Renal cortical epithelial cell (primary cell): ENCODE results near the gene P2RX3. TPM values are rescaled to one million over a fixed set of nuclear protein-coding genes. Genes with fewer than 3 reads are reported as not detected.
"Not testable (repeated sequence)": the region's sequence is repeated elsewhere in the genome, so short reads cannot be mapped to it uniquely, and the experiment has no call there.

Experiments used
- DNase-seq: peaks from one replicate; pipeline ENCODE4 v3.0.0-alpha.2; 2011; ENCODE audit warnings: low read depth
- total RNA-seq: library from RNA; depleted of rRNA; stranded (reverse); fragments of >200 nt; gene quantifications from 2 replicates; pipeline ENCODE4 v1.2.3, GENCODE V29; 2014

P2RX3 gene
- total RNA-seq, 1 donor from 2014 or later, result not detected

GRCh38 chr11:57348636-57349313 lies 10.6 kb downstream of the P2RX3 start:
- DNase-seq, result no peak

- DNase-seq, result peak; percentile 30
Observed at GRCh38 chr11:57349491-57350274, 11.5 kb downstream of the P2RX3 start.

GRCh38 chr11:57353036-57353435 lies 14.9 kb downstream of the P2RX3 start:
- no peak for DNase-seq

- DNase-seq, result no peak
Observed at GRCh38 chr11:57353446-57353845, 15.3 kb downstream of the P2RX3 start.

GRCh38 chr11:57353852-57354251 lies 15.7 kb downstream of the P2RX3 start:
- no peak for DNase-seq

- no peak for DNase-seq
Observed at GRCh38 chr11:57354699-57355098, 16.5 kb downstream of the P2RX3 start.

- DNase-seq, result no peak
Observed at GRCh38 chr11:57356268-57356667, 18.1 kb downstream of the P2RX3 start.

GRCh38 chr11:57357310-57357709 lies 19.2 kb downstream of the P2RX3 start:
- no peak for DNase-seq

GRCh38 chr11:57357856-57358255 lies 19.7 kb downstream of the P2RX3 start:
- DNase-seq, result no peak

- no peak for DNase-seq
Observed at GRCh38 chr11:57358543-57358961, 20.4 kb downstream of the P2RX3 start.

GRCh38 chr11:57358991-57359390 lies 20.8 kb downstream of the P2RX3 start:
- no peak for DNase-seq

- no peak for DNase-seq
Observed at GRCh38 chr11:57359396-57359795, 21.2 kb downstream of the P2RX3 start.

GRCh38 chr11:57359896-57360690 lies 21.9 kb downstream of the P2RX3 start:
- no peak for DNase-seq

- no peak for DNase-seq
Observed at GRCh38 chr11:57360991-57361390, 22.8 kb downstream of the P2RX3 start.

GRCh38 chr11:57361420-57361819 lies 23.3 kb downstream of the P2RX3 start:
- not testable (repeated sequence) for DNase-seq

GRCh38 chr11:57361926-57362325 lies 23.8 kb downstream of the P2RX3 start:
- no peak for DNase-seq

- DNase-seq, result no peak
Observed at GRCh38 chr11:57363131-57364080, 25.3 kb downstream of the P2RX3 start.

GRCh38 chr11:57364851-57365660 lies 26.9 kb downstream of the P2RX3 start:
- no peak for DNase-seq

- peak; percentile 30 for DNase-seq
Observed at GRCh38 chr11:57368106-57368844, 30.1 kb downstream of the P2RX3 start.

- no peak for DNase-seq
Observed at GRCh38 chr11:57368845-57369232, 30.7 kb downstream of the P2RX3 start.
